Measurements from ENCODE around the gene ANKRD11.
"Not testable (repeated sequence)": the region's sequence is repeated elsewhere in the genome, so short reads cannot be mapped to it uniquely, and the experiment has no call there.

The ANKRD11 gene

DNA sequence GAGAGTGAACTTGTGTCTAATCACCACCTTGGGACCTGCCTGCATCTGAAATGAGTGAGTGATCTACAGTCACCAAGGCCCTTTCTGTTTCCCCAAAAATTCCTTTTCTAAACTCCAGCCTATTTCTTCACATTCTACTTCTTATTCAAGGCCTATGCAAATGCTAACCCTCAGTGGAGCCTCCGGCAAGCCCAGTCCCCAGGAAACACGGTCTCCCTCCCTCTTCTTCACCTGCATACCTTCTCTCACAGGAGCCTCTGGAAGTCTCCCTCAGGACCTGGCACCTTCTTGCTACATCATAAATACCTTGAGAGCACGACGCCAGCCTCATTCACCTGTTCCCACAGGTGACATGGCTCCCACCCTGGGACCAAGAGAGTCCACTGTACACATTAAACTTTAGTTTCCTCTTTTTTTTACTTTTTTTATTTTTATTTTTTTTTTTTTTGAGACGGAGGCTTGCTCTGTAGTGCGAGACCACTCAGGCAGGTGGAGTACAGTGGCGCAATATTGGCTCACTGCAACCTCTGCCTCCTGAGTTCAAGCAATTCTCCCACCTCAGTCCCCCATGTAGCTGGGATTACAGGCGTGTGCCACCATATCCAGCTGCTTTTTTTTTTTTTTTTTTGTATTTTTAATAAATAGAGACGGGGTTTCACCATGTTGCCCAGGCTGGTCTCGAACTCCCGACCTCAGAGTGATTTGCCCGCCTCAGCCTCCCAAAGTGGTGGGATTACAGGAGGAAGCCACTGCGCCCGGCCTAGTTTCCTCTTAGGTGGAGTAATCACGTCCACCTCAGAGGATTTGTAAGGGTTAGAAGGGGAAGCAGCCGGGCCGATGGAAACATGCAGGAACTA lies 97.3 kb downstream of the ANKRD11 start:
- Histone ChIP-seq H3K4me2 (ENCODE audit: low read depth, low read length) (no peak overlapping the region), H3K4me1 (ENCODE audit: low read length) (no peaks in the 10 kb centered on the region)

DNA sequence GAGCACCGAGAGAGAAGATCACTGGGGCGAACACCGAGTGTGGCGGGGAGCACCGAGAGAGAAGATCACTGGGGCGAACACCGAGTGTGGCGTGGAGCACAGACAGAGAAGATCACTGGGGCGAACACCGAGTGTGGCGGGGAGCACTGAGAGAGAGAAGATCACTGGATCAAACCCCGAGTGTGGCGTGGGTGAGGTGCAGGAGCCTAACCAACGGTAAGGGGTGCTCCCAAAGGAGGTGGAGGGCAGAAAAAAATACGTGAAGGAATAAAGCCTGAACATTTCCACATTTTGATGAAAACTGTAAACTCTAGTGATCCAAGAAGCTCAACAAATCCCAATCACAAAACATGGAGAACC lies 100.2 kb downstream of the ANKRD11 start:
- H3K27me3 ChIP-seq (replicated peaks; ENCODE audit: insufficient read depth, low read length); H3K36me3 ChIP-seq (replicated peaks; ENCODE audit: insufficient read depth, low read length); H3K9me2 ChIP-seq (replicated peaks; ENCODE audit: insufficient read depth, low read length); H3K9ac ChIP-seq (ENCODE audit: low read length); H3F3A ChIP-seq (ENCODE audit: insufficient read depth, low read length); H3K27ac ChIP-seq (ENCODE audit: low read length); H3K4me2 ChIP-seq (ENCODE audit: low read depth, low read length); DNase-seq; H3K4me3 ChIP-seq (ENCODE audit: low read length); H3K9me3 ChIP-seq (replicated peaks; ENCODE audit: insufficient read depth, low read length); H4K20me1 ChIP-seq (ENCODE audit: insufficient read depth, low read length); H2AFZ ChIP-seq (ENCODE audit: low read length); H3K4me1 ChIP-seq (ENCODE audit: low read length): not testable (repeated sequence)
- H3K79me2 ChIP-seq (ENCODE audit: low read length) = peaks cover 88% of the 10 kb centered on the region

More for the DNA sequence above, 97.3 kb downstream of the ANKRD11 start:
- DNase-seq = no peak
- Histone ChIP-seq H2AFZ (ENCODE audit: low read length) (no peak overlapping the region), H3K27me3 (replicated peaks; ENCODE audit: insufficient read depth, low read length) (no peaks in the 10 kb centered on the region), H3K9me2 (replicated peaks; ENCODE audit: insufficient read depth, low read length) (no peaks in the 10 kb centered on the region), H3K27ac (ENCODE audit: low read length) (no peak overlapping the region), H3K36me3 (replicated peaks; ENCODE audit: insufficient read depth, low read length) (no peaks in the 10 kb centered on the region), H3K9me3 (replicated peaks; ENCODE audit: insufficient read depth, low read length) (no peaks in the 10 kb centered on the region), H3K9ac (ENCODE audit: low read length) (no peak overlapping the region), H3K4me3 (ENCODE audit: low read length) (no peak overlapping the region), H4K20me1 (ENCODE audit: insufficient read depth, low read length) (no peaks in the 10 kb centered on the region; the same call in none of the 2 replicates), H3F3A (ENCODE audit: insufficient read depth, low read length) (no peaks in the 10 kb centered on the region), H3K79me2 (ENCODE audit: low read length) (peaks cover 90% of the 10 kb centered on the region)
- no peak for TF ChIP-seq EZH2 (optimal IDR thresholded peaks at IDR 0.05; ENCODE audit: low read depth, low read length)
- TF ChIP-seq, protein P1, sequence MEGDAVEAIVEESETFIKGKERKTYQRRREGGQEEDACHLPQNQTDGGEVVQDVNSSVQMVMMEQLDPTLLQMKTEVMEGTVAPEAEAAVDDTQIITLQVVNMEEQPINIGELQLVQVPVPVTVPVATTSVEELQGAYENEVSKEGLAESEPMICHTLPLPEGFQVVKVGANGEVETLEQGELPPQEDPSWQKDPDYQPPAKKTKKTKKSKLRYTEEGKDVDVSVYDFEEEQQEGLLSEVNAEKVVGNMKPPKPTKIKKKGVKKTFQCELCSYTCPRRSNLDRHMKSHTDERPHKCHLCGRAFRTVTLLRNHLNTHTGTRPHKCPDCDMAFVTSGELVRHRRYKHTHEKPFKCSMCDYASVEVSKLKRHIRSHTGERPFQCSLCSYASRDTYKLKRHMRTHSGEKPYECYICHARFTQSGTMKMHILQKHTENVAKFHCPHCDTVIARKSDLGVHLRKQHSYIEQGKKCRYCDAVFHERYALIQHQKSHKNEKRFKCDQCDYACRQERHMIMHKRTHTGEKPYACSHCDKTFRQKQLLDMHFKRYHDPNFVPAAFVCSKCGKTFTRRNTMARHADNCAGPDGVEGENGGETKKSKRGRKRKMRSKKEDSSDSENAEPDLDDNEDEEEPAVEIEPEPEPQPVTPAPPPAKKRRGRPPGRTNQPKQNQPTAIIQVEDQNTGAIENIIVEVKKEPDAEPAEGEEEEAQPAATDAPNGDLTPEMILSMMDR (IDR thresholded peaks at IDR 0.05; ENCODE audit: low read length) = no peak

DNA sequence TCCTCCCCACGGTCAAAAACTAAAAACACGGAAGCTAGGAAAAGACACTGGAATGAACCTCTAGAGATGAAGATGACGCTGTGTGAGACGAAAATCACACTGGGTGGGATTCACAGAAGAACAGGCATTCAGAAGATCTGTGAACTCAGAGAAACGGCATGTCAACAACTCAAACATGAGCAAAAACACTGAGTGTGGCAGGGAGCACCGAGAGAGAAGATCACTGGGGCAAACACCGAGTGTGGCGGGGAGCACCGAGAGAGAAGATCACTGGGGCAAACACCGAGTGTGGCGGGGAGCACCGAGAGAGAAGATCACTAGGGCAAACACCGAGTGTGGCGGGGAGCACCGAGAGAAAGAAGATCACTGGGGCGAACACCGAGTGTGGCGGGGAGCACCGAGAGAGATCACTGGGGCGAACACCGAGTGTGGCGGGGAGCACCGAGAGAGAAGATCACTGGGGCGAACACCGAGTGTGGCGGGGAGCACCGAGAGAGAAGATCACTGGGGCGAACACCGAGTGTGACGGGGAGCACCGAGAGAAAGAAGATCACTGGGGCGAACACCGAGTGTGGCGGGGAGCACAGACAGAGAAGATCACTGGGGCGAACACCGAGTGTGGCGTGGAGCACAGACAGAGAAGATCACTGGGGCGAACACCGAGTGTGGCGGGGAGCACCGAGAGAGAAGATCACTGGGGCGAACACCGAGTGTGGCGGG lies 100.7 kb downstream of the ANKRD11 start:
- not testable (repeated sequence) for H3K9ac ChIP-seq (ENCODE audit: low read length); H4K20me1 ChIP-seq (ENCODE audit: insufficient read depth, low read length); H3K4me3 ChIP-seq (ENCODE audit: low read length); H3K27ac ChIP-seq (ENCODE audit: low read length); H3K9me2 ChIP-seq (replicated peaks; ENCODE audit: insufficient read depth, low read length); H3F3A ChIP-seq (ENCODE audit: insufficient read depth, low read length); H3K9me3 ChIP-seq (replicated peaks; ENCODE audit: insufficient read depth, low read length); H3K27me3 ChIP-seq (replicated peaks; ENCODE audit: insufficient read depth, low read length); H3K36me3 ChIP-seq (replicated peaks; ENCODE audit: insufficient read depth, low read length); H3K4me1 ChIP-seq (ENCODE audit: low read length); H3K4me2 ChIP-seq (ENCODE audit: low read depth, low read length); H2AFZ ChIP-seq (ENCODE audit: low read length); DNase-seq
- peaks cover 88% of the 10 kb centered on the region for H3K79me2 ChIP-seq (ENCODE audit: low read length)

DNA sequence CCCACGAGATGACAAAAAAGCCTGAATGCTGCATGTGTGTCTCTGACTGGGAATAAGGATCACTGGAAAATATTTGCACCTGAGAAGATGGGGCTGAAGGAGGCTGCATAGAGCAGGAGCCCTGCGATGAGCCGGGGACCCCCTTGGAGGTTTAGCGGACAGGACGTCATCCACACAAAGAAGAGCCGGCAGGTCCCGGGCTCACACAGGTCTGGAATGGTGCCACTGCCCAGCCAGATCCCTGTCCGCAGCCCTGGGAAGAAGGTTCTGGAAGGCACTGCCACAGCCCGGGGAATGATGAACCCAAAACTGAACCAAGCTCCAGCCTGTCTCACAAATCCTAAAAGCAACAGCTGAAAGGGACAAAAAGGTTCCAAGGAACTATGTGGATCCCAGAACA lies 101.8 kb downstream of the ANKRD11 start:
- Histone ChIP-seq H3K4me2 (ENCODE audit: low read depth, low read length) (no peak overlapping the region), H3K4me1 (ENCODE audit: low read length) (no peaks in the 10 kb centered on the region), H2AFZ (ENCODE audit: low read length) (no peak overlapping the region), H4K20me1 (ENCODE audit: insufficient read depth, low read length) (0 out of 2 replicates have a peak, but pooled peaks cover 9% of the 10 kb centered on the region), H3K79me2 (ENCODE audit: low read length) (peaks cover 88% of the 10 kb centered on the region), H3K9me3 (replicated peaks; ENCODE audit: insufficient read depth, low read length) (no peaks in the 10 kb centered on the region), H3F3A (ENCODE audit: insufficient read depth, low read length) (no peaks in the 10 kb centered on the region), H3K9me2 (replicated peaks; ENCODE audit: insufficient read depth, low read length) (no peaks in the 10 kb centered on the region), H3K9ac (ENCODE audit: low read length) (no peak overlapping the region), H3K27ac (ENCODE audit: low read length) (no peak overlapping the region), H3K27me3 (replicated peaks; ENCODE audit: insufficient read depth, low read length) (no peaks in the 10 kb centered on the region), H3K36me3 (replicated peaks; ENCODE audit: insufficient read depth, low read length) (no peaks in the 10 kb centered on the region), H3K4me3 (ENCODE audit: low read length) (no peak overlapping the region)
- DNase-seq = no peak
- TF ChIP-seq, protein P1 (IDR thresholded peaks at IDR 0.05; ENCODE audit: low read length) = no peak
- TF ChIP-seq EZH2 (optimal IDR thresholded peaks at IDR 0.05; ENCODE audit: low read depth, low read length) (no peak), EZH2phosphoT487 (IDR thresholded peaks at IDR 0.05; ENCODE audit: low read length) (no peak)

Data from MM.1S (cell line).